A673 (cell line): ENCODE data around the gene ZWINT. TPM values are rescaled to one million over a fixed set of nuclear protein-coding genes. Genes with fewer than 3 reads are reported as not detected.

Experiments
- BruUV-seq: library from RNA; stranded (reverse); fragments of 400-500 nt; replicated peaks from 2 replicates; lab custom pipeline; 2021; lab: Mats Ljungman, UMichigan
- CTCF ChIA-PET: fragments of 300-600 bp; sonication (Branson Sonifier 250); formaldehyde crosslinking; loops from one replicate; lab custom pipeline; 2022; ENCODE audit warnings: antibody characterized with exemption; lab: Charles Lee
- POLR2A ChIA-PET: fragments of 300-600 bp; sonication (Branson Sonifier 250); formaldehyde crosslinking; loops from one replicate; lab custom pipeline; 2022; ENCODE audit warnings: antibody characterized with exemption; ENCODE audit not compliant: low non-redundant PET; lab: Charles Lee
- DNase-seq: peaks from one replicate; pipeline ENCODE4 v3.0.0-alpha.2; 2015; ENCODE audit warnings: low spot score
- H3K27ac ChIP-seq: fragments of 200-600 bp; sonication (generic); 2 replicates; pipeline ENCODE4 v1.5.1; 2016; ENCODE audit warnings: mixed run types, low read depth, mild to moderate bottlenecking, mixed read lengths, antibody characterized with exemption, low read length; ENCODE audit not compliant: poor library complexity, severe bottlenecking
- H3K27me3 ChIP-seq: fragments of 200-600 bp; sonication (generic); replicated peaks from 2 replicates; pipeline ENCODE4 v1.6.1; 2017; ENCODE audit warnings: mixed run types, low read depth, mild to moderate bottlenecking, mixed read lengths, antibody characterized with exemption, low read length; ENCODE audit not compliant: insufficient read depth, poor library complexity
- H3K36me3 ChIP-seq: fragments of 200-600 bp; sonication (generic); 2 replicates; pipeline ENCODE4 v1.6.1; 2016; ENCODE audit warnings: mixed run types, mild to moderate bottlenecking, mixed read lengths, antibody characterized with exemption, low read length; ENCODE audit not compliant: insufficient read depth, poor library complexity, severe bottlenecking
- H3K4me1 ChIP-seq: fragments of 200-600 bp; sonication (generic); 2 replicates; pipeline ENCODE4 v1.6.1; 2017; ENCODE audit warnings: mixed run types, mild to moderate bottlenecking, mixed read lengths, antibody characterized with exemption, low read length; ENCODE audit not compliant: insufficient read depth, poor library complexity, severe bottlenecking
- H3K4me3 ChIP-seq: fragments of 200-600 bp; sonication (generic); 2 replicates; pipeline ENCODE4 v1.5.1; 2016; ENCODE audit warnings: low read depth, mixed run types, mild to moderate bottlenecking, mixed read lengths, low read length; ENCODE audit not compliant: poor library complexity, severe bottlenecking
- H3K9me3 ChIP-seq: fragments of 200-600 bp; sonication (generic); 2 replicates; pipeline ENCODE4 v1.6.1; 2016; ENCODE audit warnings: mixed run types, low read depth, mild to moderate bottlenecking, mixed read lengths, antibody characterized with exemption, low read length; ENCODE audit not compliant: poor library complexity, severe bottlenecking
- CTCF ChIP-seq: fragments of 300-800, 200-600 bp; sonication (generic); conservative IDR thresholded peaks from 2 replicates; pipeline ENCODE4 v1.5.1; 2017; ENCODE audit warnings: low read depth, mild to moderate bottlenecking, antibody characterized with exemption, low read length, moderate library complexity, mixed read lengths
- EZH2 ChIP-seq: fragments of 200-600 bp; sonication (generic); IDR thresholded peaks from 2 replicates; pipeline ENCODE4 v1.6.1; 2017; ENCODE audit warnings: borderline replicate concordance, low read depth, mild to moderate bottlenecking, mixed read lengths, antibody characterized with exemption, low read length; ENCODE audit not compliant: poor library complexity, severe bottlenecking
- intact Hi-C: fragments of 100-400 bp; cut with micrococcal nuclease; formaldehyde crosslinking; loops from one replicate; pipeline ENCODE4 v1.10.0; 2022; ENCODE audit not compliant: unreplicated experiment
- total RNA-seq: library from RNA; stranded (reverse); gene quantifications from 2 replicates; pipeline ENCODE4 v1.2.3, GENCODE V29; 2021

ZWINT gene
- total RNA-seq, 1 experiment from 2014 or later = 112 TPM

GRCh38 chr10:56351909-56352630 lies 9.0 kb downstream of the ZWINT start:
- no peak for DNase-seq
- POLR2A ChIA-PET = interaction anchor here (0.6 kb wide), 1 partner anchor 9 kb away, joined by 11 read pairs; the partner anchor contains the start of gene ZWINT
- no TSS peak for BruUV-seq
- Histone ChIP-seq H3K27me3 (no peaks in the 10 kb centered on the region), H3K27ac (no peak overlapping the region), H3K4me1 (no peaks in the 10 kb centered on the region), H3K9me3 (no peaks in the 10 kb centered on the region), H3K4me3 (no peak overlapping the region), H3K36me3 (peaks cover 19% of the 10 kb centered on the region)
- CTCF ChIA-PET = no interaction called here
- no peak for TF ChIP-seq EZH2
- no peak for TF ChIP-seq CTCF
- intact Hi-C loops = no loop called here

GRCh38 chr10:56349611-56350010 lies 11.4 kb downstream of the ZWINT start:
- Histone ChIP-seq H3K27ac (no peak overlapping the region), H3K36me3 (no peaks in the 10 kb centered on the region), H3K9me3 (no peaks in the 10 kb centered on the region), H3K4me1 (no peaks in the 10 kb centered on the region), H3K4me3 (no peak overlapping the region), H3K27me3 (no peaks in the 10 kb centered on the region)
- ChIA-PET CTCF (no interaction called here), POLR2A (interaction anchor here (0.6 kb wide), 1 partner anchor 1743 kb away, joined by 3 read pairs; no protein-coding TSS in a partner anchor)
- no TSS peak for BruUV-seq
- intact Hi-C loops = no loop called here
- TF ChIP-seq CTCF = 0 out of 2 replicates have a peak, but pooled peaks have one; percentile 12
- no peak for TF ChIP-seq EZH2
- DNase-seq = no peak

GRCh38 chr10:56348101-56348500 lies 13.0 kb downstream of the ZWINT start:
- H3K27me3 ChIP-seq = no peaks in the 10 kb centered on the region
- TF ChIP-seq EZH2 (no peak), CTCF (no peak)
- H3K36me3 ChIP-seq = no peaks in the 10 kb centered on the region
- CTCF ChIA-PET = no interaction called here
- intact Hi-C loops = no loop called here
- H3K27ac ChIP-seq = no peak overlapping the region
- H3K4me1 ChIP-seq = no peaks in the 10 kb centered on the region
- H3K4me3 ChIP-seq = no peak overlapping the region
- DNase-seq = no peak
- POLR2A ChIA-PET = no interaction called here
- no TSS peak for BruUV-seq
- H3K9me3 ChIP-seq = no peaks in the 10 kb centered on the region
